MCF 10A (cell line): ENCODE results near the gene PPP1R14C. TPM values are rescaled to one million over a fixed set of nuclear protein-coding genes. Genes with fewer than 3 reads are reported as not detected.

Experiments used
- BruUV-seq: library from RNA; stranded (reverse); fragments of 400-500 nt; replicated peaks from 2 replicates; lab custom pipeline; 2021; lab: Mats Ljungman, UMichigan
- CTCF ChIA-PET: fragments of 300-600 bp; sonication (Branson Sonifier 250); formaldehyde crosslinking; extraction: SDS; loops from one replicate; lab custom pipeline; 2021; ENCODE audit warnings: antibody characterized with exemption, inconsistent platforms; lab: Yijun Ruan, JAX
- POLR2A ChIA-PET: fragments of 300-600, 350-650 bp; sonication (Branson Sonifier 250); formaldehyde crosslinking; extraction: SDS; loops from one replicate; lab custom pipeline; 2020; ENCODE audit warnings: antibody characterized with exemption, inconsistent platforms; lab: Yijun Ruan, JAX
- DNase-seq: peaks from one replicate; pipeline ENCODE4 v3.0.0-alpha.2; 2018; ENCODE audit not compliant: unreplicated experiment
- H3K27ac Mint-ChIP-seq: one replicate; pipeline ENCODE4 v1.8.0; 2022; ENCODE audit warnings: mild to moderate bottlenecking, low read depth, mixed read lengths; ENCODE audit not compliant: unreplicated experiment
- H3K27me3 Mint-ChIP-seq: one replicate; pipeline ENCODE4 v1.8.0; 2022; ENCODE audit warnings: mixed read lengths; ENCODE audit not compliant: insufficient read depth, unreplicated experiment
- H3K36me3 Mint-ChIP-seq: one replicate; pipeline ENCODE4 v1.8.0; 2022; ENCODE audit warnings: mild to moderate bottlenecking, moderate library complexity, mixed read lengths; ENCODE audit not compliant: insufficient read depth, unreplicated experiment
- H3K4me1 Mint-ChIP-seq: one replicate; pipeline ENCODE4 v1.8.0; 2022; ENCODE audit warnings: mixed read lengths; ENCODE audit not compliant: insufficient read depth, unreplicated experiment
- H3K4me3 Mint-ChIP-seq: one replicate; pipeline ENCODE4 v1.8.0; 2022; ENCODE audit warnings: mild to moderate bottlenecking, moderate library complexity, mixed read lengths; ENCODE audit not compliant: unreplicated experiment
- H3K9me3 Mint-ChIP-seq: one replicate; pipeline ENCODE4 v1.8.0; 2022; ENCODE audit warnings: mixed read lengths; ENCODE audit not compliant: unreplicated experiment
- intact Hi-C: fragments of 100-400 bp; cut with micrococcal nuclease; formaldehyde crosslinking; loops from 2 replicates; pipeline ENCODE4 v1.14.1; 2022
- total RNA-seq: library from RNA; stranded (reverse); gene quantifications from 2 replicates; pipeline ENCODE4 v1.2.3, GENCODE V29; 2022
- TF ChIP-seq, protein P1 (sequence below): fragments of 200-600 bp; IDR thresholded peaks from one replicate; pipeline ENCODE4 v1.8.0; 2022; ENCODE audit warnings: antibody characterized with exemption, mild to moderate bottlenecking; ENCODE audit not compliant: unreplicated experiment

The PPP1R14C gene
- total RNA-seq, 1 experiment from 2014 or later: 32.0 TPM

DNA sequence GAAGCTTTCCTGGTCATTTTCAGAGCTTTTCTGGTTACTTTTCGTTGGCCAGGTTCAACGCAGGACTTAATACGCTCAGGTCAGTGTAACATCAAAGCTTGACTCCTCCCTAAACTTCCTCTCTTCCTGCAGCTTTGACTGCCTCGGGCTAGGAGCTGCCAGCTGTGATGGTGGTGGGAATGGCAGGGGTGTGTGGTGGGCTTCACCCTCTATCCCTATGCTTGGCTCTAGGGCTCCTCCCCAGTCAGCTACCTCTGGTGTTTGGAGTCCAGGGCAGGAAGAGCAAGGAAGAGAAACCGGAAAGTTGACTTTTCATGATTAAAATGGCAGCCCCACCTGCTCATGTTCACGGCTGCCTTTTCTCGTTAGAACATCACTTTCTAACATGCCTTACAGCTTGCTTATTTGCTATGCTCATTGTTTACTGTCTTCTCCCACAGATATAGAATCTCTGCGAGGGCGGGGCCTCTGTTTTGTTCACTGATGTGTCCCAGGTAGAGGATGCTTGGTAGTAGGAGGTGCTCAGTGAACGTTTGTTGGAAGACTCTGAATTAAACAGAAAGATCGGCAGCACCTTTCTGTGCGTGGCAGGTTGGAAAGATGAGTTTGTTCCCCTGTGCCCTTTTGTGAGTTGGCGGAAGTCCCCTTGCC, 16.1 kb upstream of the PPP1R14C start:
- ChIA-PET POLR2A (interaction anchor here (0.8 kb wide), 1 partner anchor 8 kb away, joined by 3 read pairs; no protein-coding TSS in a partner anchor), CTCF (no interaction called here)
- intact Hi-C loops: no loop called here
- H3K4me3 Mint-ChIP-seq: no peak overlapping the region
- H3K9me3 Mint-ChIP-seq: no peaks in the 10 kb centered on the region
- H3K27ac Mint-ChIP-seq: no peak overlapping the region
- DNase-seq: no peak
- H3K36me3 Mint-ChIP-seq: no peaks in the 10 kb centered on the region
- no peaks in the 10 kb centered on the region for H3K4me1 Mint-ChIP-seq
- TF ChIP-seq, protein P1, sequence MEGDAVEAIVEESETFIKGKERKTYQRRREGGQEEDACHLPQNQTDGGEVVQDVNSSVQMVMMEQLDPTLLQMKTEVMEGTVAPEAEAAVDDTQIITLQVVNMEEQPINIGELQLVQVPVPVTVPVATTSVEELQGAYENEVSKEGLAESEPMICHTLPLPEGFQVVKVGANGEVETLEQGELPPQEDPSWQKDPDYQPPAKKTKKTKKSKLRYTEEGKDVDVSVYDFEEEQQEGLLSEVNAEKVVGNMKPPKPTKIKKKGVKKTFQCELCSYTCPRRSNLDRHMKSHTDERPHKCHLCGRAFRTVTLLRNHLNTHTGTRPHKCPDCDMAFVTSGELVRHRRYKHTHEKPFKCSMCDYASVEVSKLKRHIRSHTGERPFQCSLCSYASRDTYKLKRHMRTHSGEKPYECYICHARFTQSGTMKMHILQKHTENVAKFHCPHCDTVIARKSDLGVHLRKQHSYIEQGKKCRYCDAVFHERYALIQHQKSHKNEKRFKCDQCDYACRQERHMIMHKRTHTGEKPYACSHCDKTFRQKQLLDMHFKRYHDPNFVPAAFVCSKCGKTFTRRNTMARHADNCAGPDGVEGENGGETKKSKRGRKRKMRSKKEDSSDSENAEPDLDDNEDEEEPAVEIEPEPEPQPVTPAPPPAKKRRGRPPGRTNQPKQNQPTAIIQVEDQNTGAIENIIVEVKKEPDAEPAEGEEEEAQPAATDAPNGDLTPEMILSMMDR: no peak
- no TSS peak for BruUV-seq
- H3K27me3 Mint-ChIP-seq: no peaks in the 10 kb centered on the region

DNA sequence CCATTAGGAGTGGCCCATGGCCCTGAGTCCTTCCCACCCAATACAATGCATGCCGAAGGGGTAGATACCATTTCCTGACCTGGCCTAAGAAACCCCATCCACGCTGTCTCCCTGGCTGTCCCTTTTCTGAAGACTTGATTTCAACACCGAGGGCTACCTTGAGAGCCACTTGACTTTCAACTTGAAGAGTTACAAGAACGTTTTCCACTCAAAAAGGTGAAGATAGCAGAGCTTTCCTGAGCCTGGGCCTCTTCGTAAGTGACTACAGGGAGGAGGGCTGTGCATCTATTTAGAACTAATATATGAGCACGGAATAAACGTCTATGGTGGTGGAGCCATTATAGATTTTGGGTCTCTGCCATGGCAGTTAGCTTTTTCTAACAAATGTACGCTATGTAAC, 14.4 kb upstream of the PPP1R14C start:
- POLR2A ChIA-PET: interaction anchor here (0.6 kb wide), 1 partner anchor 1090 kb away, joined by 3 read pairs; no protein-coding TSS in a partner anchor
- BruUV-seq: no TSS peak
- no peaks in the 10 kb centered on the region for H3K36me3 Mint-ChIP-seq
- TF ChIP-seq, protein P1: no peak
- CTCF ChIA-PET: no interaction called here
- H3K4me3 Mint-ChIP-seq: no peak overlapping the region
- H3K9me3 Mint-ChIP-seq: no peaks in the 10 kb centered on the region
- H3K27ac Mint-ChIP-seq: no peak overlapping the region
- H3K4me1 Mint-ChIP-seq: no peaks in the 10 kb centered on the region
- DNase-seq: no peak
- intact Hi-C loops: no loop called here
- H3K27me3 Mint-ChIP-seq: no peaks in the 10 kb centered on the region

DNA sequence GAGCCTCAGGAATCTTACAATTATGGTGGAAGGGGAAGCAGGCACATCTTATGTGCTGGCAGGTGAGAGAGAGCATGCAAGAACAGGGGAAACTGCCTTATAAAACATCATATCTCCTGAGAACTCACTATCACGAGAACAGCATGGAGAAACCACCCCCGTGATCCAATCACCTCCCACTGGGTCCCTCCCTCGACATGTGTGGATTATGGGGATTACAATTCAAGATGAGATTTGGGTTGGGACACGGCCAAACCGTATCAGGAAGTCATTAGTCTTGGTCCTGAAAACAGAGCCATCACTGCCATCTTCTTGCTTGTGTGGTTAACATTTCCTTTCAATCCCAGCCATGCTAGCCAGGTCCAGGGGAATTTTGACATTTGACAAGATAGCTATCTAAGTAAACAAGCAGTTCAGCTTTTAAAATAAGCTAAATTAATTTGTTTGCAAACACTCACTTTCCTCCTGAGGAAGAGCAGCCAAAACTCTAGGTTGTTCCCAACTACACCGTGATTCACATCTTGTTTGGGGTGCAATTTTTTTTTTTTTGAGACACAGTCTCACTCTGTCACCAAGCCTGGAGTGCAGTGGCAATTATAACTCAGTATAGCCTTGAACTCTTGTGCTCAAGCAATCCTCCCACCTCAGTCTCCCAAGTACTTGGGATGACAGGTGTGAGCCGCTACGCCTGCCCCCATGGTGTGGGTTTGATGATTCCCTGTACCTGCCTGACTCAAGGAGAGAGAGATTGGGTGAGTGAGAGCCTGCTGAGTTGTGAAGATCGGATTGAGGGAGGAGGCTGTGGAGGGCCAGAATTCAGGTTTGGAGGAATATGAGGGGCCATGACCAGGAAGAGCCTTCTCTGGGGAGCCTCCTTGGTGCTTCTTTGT, 13.0 kb upstream of the PPP1R14C start:
- Mint-ChIP-seq H3K4me3 (no peak overlapping the region), H3K27ac (no peak overlapping the region), H3K27me3 (no peaks in the 10 kb centered on the region), H3K36me3 (no peaks in the 10 kb centered on the region), H3K4me1 (no peaks in the 10 kb centered on the region), H3K9me3 (no peaks in the 10 kb centered on the region)
- intact Hi-C loops: no loop called here
- no peak for DNase-seq
- ChIA-PET POLR2A (interaction anchor here (0.7 kb wide), 1 partner anchor 196 kb away, joined by 3 read pairs; no protein-coding TSS in a partner anchor), CTCF (interaction anchor here (0.5 to 1.0 kb wide), 3 partner anchors 41 to 1192 kb away, joined by 3 to 7 read pairs (median 3); no protein-coding TSS in a partner anchor)
- no TSS peak for BruUV-seq
- TF ChIP-seq, protein P1: no peak

DNA sequence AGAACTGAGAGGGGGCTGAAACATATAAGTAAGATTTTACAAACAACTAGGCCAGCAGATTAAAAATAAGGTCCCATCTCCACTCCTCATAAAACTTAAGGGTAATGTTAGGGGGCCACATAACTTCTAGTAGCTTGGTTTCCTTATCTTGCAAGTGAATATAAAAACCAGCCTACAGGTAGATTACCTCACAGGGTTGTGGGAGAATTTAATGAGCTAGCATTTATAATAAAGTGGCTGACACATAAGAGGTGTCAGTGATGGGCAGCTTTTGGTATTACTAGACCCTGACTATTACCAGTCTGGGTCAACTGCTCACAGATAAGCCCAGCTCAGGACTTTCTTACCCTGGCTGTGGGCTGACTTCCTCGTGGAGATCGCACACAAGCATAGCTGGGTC, 9.2 kb upstream of the PPP1R14C start:
- H3K27ac Mint-ChIP-seq: no peak overlapping the region
- CTCF ChIA-PET: interaction anchor here (0.9 to 2.4 kb wide), 5 partner anchors 10 to 123 kb away, joined by 3 to 7 read pairs (median 3); partner anchors contain the start of gene PPP1R14C

More for the DNA sequence above, 9.2 kb upstream of the PPP1R14C start:
- no peaks in the 10 kb centered on the region for H3K27me3 Mint-ChIP-seq
- DNase-seq: no peak
- H3K9me3 Mint-ChIP-seq: no peaks in the 10 kb centered on the region
- POLR2A ChIA-PET: interaction anchor here (1.2 to 2.0 kb wide), 3 partner anchors 10 to 94 kb away, joined by 4 to 11 read pairs (median 4); no protein-coding TSS in a partner anchor
- H3K4me1 Mint-ChIP-seq: no peaks in the 10 kb centered on the region
- BruUV-seq: no TSS peak
- intact Hi-C loops: no loop called here
- TF ChIP-seq, protein P1: no peak
- peaks cover 5% of the 10 kb centered on the region for H3K36me3 Mint-ChIP-seq
- no peak overlapping the region for H3K4me3 Mint-ChIP-seq
